AG04449 (cell line): Measurements from ENCODE around the gene HLA-E.
A peak's percentile ranks its signal among the peaks of the same experiment; 100 is the strongest.

Experiments used
- CTCF ChIA-PET: fragments of 350-600 bp; formaldehyde crosslinking; extraction: SDS; loops from one replicate; lab custom pipeline; 2021; ENCODE audit warnings: antibody characterized with exemption; lab: Yijun Ruan, JAX
- POLR2A ChIA-PET: fragments of 400-600, 350-600 bp; formaldehyde crosslinking; extraction: SDS; loops from one replicate; lab custom pipeline; 2020; ENCODE audit warnings: antibody characterized with exemption, inconsistent platforms; lab: Yijun Ruan, JAX
- DNase-seq: peaks from one replicate; pipeline ENCODE4 v3.0.0-alpha.2; 2010; ENCODE audit warnings: low read depth, low spot score
- H3K4me3 ChIP-seq: 2 replicates; pipeline ENCODE4 v1.5.1; 2011; ENCODE audit warnings: low read depth, mild to moderate bottlenecking, control low read depth, low read length
- CTCF ChIP-seq: IDR thresholded peaks from one replicate; pipeline ENCODE4 v1.5.1; 2011; ENCODE audit warnings: mild to moderate bottlenecking, moderate library complexity, low read length, control low read depth, inconsistent platforms; ENCODE audit not compliant: insufficient read depth; ENCODE audit errors: missing control alignments

HLA-E gene

GRCh38 chr6:30489081-30490025, at the start of gene HLA-E:
Gene HLA-E, plus strand, starts transcription at chr6:30489509. Its CDS starts 23 bp downstream, at chr6:30489532.
- CTCF ChIA-PET: interaction anchor here (1.1 to 10.3 kb wide), 6 partner anchors 12 to 57 kb away, joined by 3 to 788 read pairs (median 18); partner anchors contain the start of genes GNL1 and PRR3
- DNase-seq: peak; percentile 97
- POLR2A ChIA-PET: interaction anchor here (1.0 kb wide), 1 partner anchor 66 kb away, joined by 3 read pairs; no protein-coding TSS in a partner anchor
- TF ChIP-seq CTCF: no peak
- H3K4me3 ChIP-seq: peak within 1 kb of the TSS; percentile 82

GRCh38 chr6:30441171-30441570, 48.1 kb upstream of the HLA-E start:
- H3K4me3 ChIP-seq: no peak overlapping the region
- TF ChIP-seq CTCF: no peak
- POLR2A ChIA-PET: no interaction called here
- CTCF ChIA-PET: interaction anchor here (0.7 to 3.0 kb wide), 4 partner anchors 11 to 104 kb away, joined by 3 to 32 read pairs (median 4); no protein-coding TSS in a partner anchor
- DNase-seq: no peak

- CTCF ChIA-PET: no interaction called here
- no peak overlapping the region for H3K4me3 ChIP-seq
- no peak for TF ChIP-seq CTCF
- POLR2A ChIA-PET: no interaction called here
- no peak for DNase-seq
Measured at GRCh38 chr6:30443657-30444450, 45.5 kb upstream of the HLA-E start.

GRCh38 chr6:30444451-30444742, 44.9 kb upstream of the HLA-E start:
- ChIA-PET POLR2A (no interaction called here), CTCF (no interaction called here)

GRCh38 chr6:30446259-30446658, 43.0 kb upstream of the HLA-E start:
- TF ChIP-seq CTCF: no peak
- CTCF ChIA-PET: interaction anchor here (1.3 kb wide), 2 partner anchors 7 to 9 kb away, joined by 3 read pairs; no protein-coding TSS in a partner anchor
- no peak overlapping the region for H3K4me3 ChIP-seq
- POLR2A ChIA-PET: no interaction called here
- no peak for DNase-seq

More at GRCh38 chr6:30444451-30444742, 44.9 kb upstream of the HLA-E start:
- H3K4me3 ChIP-seq: no peak overlapping the region
- TF ChIP-seq CTCF: no peak
- no peak for DNase-seq

GRCh38 chr6:30447237-30447636, 42.1 kb upstream of the HLA-E start:
- ChIA-PET CTCF (no interaction called here), POLR2A (no interaction called here)
- no peak for DNase-seq
- H3K4me3 ChIP-seq: no peak overlapping the region
- peak; percentile 36 for TF ChIP-seq CTCF
